MM.1S (cell line): ENCODE measurements around the gene TEX13D.

Experiments used
- DNase-seq: peaks from one replicate; pipeline ENCODE4 v3.0.0-alpha.2; 2015
- H2AFZ ChIP-seq: fragments of 300-600 bp; sonication (generic); 2 replicates; pipeline ENCODE4 v1.6.0; 2016; ENCODE audit warnings: antibody characterized with exemption, low read length
- H3F3A ChIP-seq: fragments of 300-600 bp; sonication (generic); 2 replicates; pipeline ENCODE4 v1.6.1; 2016; ENCODE audit warnings: mild to moderate bottlenecking, antibody characterized with exemption, low read length, moderate library complexity, mixed read lengths; ENCODE audit not compliant: insufficient read depth
- H3K27ac ChIP-seq: fragments of 300-600 bp; sonication (generic); 2 replicates; pipeline ENCODE4 v1.5.1; 2016; ENCODE audit warnings: mild to moderate bottlenecking, low read length
- H3K27me3 ChIP-seq: fragments of 300-600 bp; sonication (generic); replicated peaks from 2 replicates; pipeline ENCODE4 v1.6.0; 2016; ENCODE audit warnings: low read length; ENCODE audit not compliant: insufficient read depth
- H3K36me3 ChIP-seq: fragments of 300-600 bp; sonication (generic); replicated peaks from 2 replicates; pipeline ENCODE4 v1.6.1; 2016; ENCODE audit warnings: mild to moderate bottlenecking, low read length, mixed read lengths; ENCODE audit not compliant: insufficient read depth
- H3K4me1 ChIP-seq: fragments of 300-600 bp; sonication (generic); 2 replicates; pipeline ENCODE4 v1.6.1; 2016; ENCODE audit warnings: low read length, mixed read lengths
- H3K4me2 ChIP-seq: fragments of 300-600 bp; sonication (generic); 2 replicates; pipeline ENCODE4 v1.6.0; 2016; ENCODE audit warnings: low read depth, low read length
- H3K4me3 ChIP-seq: fragments of 300-600 bp; sonication (generic); 2 replicates; pipeline ENCODE4 v1.5.1; 2016; ENCODE audit warnings: low read length, mixed read lengths
- H3K79me2 ChIP-seq: fragments of 300-600 bp; sonication (generic); 2 replicates; pipeline ENCODE4 v1.6.1; 2016; ENCODE audit warnings: mixed run types, low read length, mixed read lengths
- H3K9ac ChIP-seq: fragments of 300-600 bp; sonication (generic); 2 replicates; pipeline ENCODE4 v1.6.1; 2016; ENCODE audit warnings: low read length, mixed read lengths
- H3K9me2 ChIP-seq: fragments of 300-600 bp; sonication (generic); replicated peaks from 2 replicates; pipeline ENCODE4 v1.6.1; 2016; ENCODE audit warnings: mild to moderate bottlenecking, low read length, mixed read lengths; ENCODE audit not compliant: insufficient read depth
- H3K9me3 ChIP-seq: fragments of 300-600 bp; sonication (generic); replicated peaks from 2 replicates; pipeline ENCODE4 v1.6.1; 2016; ENCODE audit warnings: mild to moderate bottlenecking, low read length, mixed read lengths; ENCODE audit not compliant: insufficient read depth
- H4K20me1 ChIP-seq: fragments of 300-600 bp; sonication (generic); 2 replicates; pipeline ENCODE4 v1.6.1; 2016; ENCODE audit warnings: mild to moderate bottlenecking, low read length, moderate library complexity, mixed read lengths; ENCODE audit not compliant: insufficient read depth
- EZH2 ChIP-seq: fragments of 300-600 bp; sonication (generic); optimal IDR thresholded peaks from 2 replicates; pipeline ENCODE3; 2017; ENCODE audit warnings: low read depth, mild to moderate bottlenecking, antibody characterized with exemption, low read length, mixed read lengths
- EZH2phosphoT487 ChIP-seq: fragments of 300-600 bp; sonication (generic); IDR thresholded peaks from 2 replicates; pipeline ENCODE4 v1.6.1; 2018; ENCODE audit warnings: antibody characterized with exemption, low read length
- TF ChIP-seq, protein P1 (sequence below): fragments of 300-600 bp; sonication (generic); IDR thresholded peaks from 2 replicates; pipeline ENCODE4 v1.5.1; 2016; ENCODE audit warnings: antibody characterized with exemption, low read length, mixed read lengths

TEX13D gene

DNA sequence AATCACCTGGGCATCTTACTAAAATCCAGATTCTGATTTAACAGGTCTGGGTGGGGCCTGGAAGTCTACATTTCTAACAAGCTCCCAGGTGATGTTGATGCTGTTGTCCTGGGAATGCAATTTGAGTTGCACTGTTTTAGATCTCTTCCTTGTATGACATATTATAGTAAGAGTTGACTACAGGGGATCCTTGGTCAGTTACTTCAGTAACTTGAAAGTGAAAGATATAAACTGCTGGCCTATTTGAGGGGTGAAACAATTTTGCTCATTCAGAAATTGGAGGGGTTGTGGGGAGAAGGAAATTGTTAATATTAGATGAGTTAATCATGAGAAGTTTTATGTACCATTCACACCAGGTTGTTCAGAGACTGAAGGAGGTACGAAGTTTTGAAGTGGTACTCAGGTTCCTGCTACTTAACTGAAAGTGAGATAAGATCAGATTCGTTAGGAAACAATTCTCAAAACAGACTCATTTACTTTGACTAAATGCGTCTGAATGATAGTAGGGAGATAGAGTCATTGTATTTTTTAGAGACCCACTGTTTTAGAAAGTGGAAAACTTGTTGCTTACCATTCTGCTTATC, 26.4 kb downstream of the TEX13D start:
- Histone ChIP-seq H3F3A (no peaks in the 10 kb centered on the region), H3K36me3 (no peaks in the 10 kb centered on the region)

DNA sequence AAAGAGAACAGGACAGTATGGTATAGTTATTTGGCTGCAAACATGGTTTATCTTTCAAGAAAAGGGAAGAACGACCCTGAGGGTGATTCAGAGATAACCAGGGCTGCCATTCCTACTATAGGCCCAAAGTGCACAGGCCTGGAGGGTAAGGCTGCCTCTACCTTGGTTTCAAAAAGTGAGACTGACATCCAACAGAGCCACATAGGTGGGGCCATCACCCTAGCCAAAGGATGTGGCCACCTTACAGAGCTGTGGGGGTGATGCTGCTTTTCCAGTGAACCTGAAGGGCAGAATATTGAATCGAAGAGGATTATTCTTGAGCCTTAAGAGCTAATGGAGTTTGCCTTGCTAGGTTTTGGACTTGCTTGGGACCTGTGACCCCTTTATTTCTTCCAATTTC, 29.6 kb downstream of the TEX13D start:
- TF ChIP-seq, protein P1, sequence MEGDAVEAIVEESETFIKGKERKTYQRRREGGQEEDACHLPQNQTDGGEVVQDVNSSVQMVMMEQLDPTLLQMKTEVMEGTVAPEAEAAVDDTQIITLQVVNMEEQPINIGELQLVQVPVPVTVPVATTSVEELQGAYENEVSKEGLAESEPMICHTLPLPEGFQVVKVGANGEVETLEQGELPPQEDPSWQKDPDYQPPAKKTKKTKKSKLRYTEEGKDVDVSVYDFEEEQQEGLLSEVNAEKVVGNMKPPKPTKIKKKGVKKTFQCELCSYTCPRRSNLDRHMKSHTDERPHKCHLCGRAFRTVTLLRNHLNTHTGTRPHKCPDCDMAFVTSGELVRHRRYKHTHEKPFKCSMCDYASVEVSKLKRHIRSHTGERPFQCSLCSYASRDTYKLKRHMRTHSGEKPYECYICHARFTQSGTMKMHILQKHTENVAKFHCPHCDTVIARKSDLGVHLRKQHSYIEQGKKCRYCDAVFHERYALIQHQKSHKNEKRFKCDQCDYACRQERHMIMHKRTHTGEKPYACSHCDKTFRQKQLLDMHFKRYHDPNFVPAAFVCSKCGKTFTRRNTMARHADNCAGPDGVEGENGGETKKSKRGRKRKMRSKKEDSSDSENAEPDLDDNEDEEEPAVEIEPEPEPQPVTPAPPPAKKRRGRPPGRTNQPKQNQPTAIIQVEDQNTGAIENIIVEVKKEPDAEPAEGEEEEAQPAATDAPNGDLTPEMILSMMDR: no peak
- TF ChIP-seq EZH2phosphoT487 (no peak), EZH2 (no peak)
- Histone ChIP-seq H3K9me3 (no peaks in the 10 kb centered on the region), H3K27ac (no peak overlapping the region), H3K36me3 (no peaks in the 10 kb centered on the region), H3K9ac (no peak overlapping the region), H3K4me2 (no peak overlapping the region), H3K9me2 (no peaks in the 10 kb centered on the region), H3F3A (no peaks in the 10 kb centered on the region), H3K4me1 (no peaks in the 10 kb centered on the region), H4K20me1 (no peaks in the 10 kb centered on the region), H2AFZ (no peak overlapping the region), H3K4me3 (no peak overlapping the region), H3K79me2 (no peaks in the 10 kb centered on the region), H3K27me3 (no peaks in the 10 kb centered on the region)
- no peak for DNase-seq

More for the DNA sequence above, 26.4 kb downstream of the TEX13D start:
- Histone ChIP-seq H3K9me2 (no peaks in the 10 kb centered on the region), H3K9me3 (no peaks in the 10 kb centered on the region), H3K79me2 (no peaks in the 10 kb centered on the region), H3K4me3 (no peak overlapping the region), H4K20me1 (no peaks in the 10 kb centered on the region), H3K9ac (no peak overlapping the region), H3K27ac (no peak overlapping the region), H3K4me2 (no peak overlapping the region), H3K4me1 (no peaks in the 10 kb centered on the region), H3K27me3 (no peaks in the 10 kb centered on the region), H2AFZ (no peak overlapping the region)
- TF ChIP-seq EZH2phosphoT487 (no peak), EZH2 (no peak)
- TF ChIP-seq, protein P1: no peak
- DNase-seq: no peak

DNA sequence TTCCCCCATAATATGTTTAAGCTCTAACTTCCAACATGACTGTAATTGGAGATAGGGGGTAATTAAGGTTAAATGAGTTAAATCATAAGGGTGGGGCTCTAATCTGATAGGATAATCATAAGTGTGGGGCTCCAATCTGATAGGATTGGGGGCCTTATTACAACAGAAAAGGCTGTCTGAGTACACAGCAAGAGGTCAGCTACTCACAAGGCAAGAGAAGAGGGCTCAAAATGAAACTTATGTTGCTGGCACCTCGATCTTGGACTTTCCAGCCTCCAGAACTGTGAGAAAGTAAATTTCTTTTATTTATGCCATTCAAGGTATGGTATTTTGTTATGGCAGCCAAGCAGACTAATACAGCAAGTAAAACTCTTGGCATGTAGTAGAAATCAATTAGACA, 30.3 kb downstream of the TEX13D start:
- Histone ChIP-seq H3K4me1 (no peaks in the 10 kb centered on the region), H3K27ac (no peak overlapping the region), H3K9me3 (no peaks in the 10 kb centered on the region), H3F3A (no peaks in the 10 kb centered on the region), H3K36me3 (no peaks in the 10 kb centered on the region), H2AFZ (no peak overlapping the region), H3K4me3 (no peak overlapping the region), H4K20me1 (no peaks in the 10 kb centered on the region), H3K9me2 (no peaks in the 10 kb centered on the region), H3K4me2 (no peak overlapping the region), H3K27me3 (no peaks in the 10 kb centered on the region), H3K9ac (no peak overlapping the region), H3K79me2 (no peaks in the 10 kb centered on the region)
- DNase-seq: no peak
- no peak for TF ChIP-seq EZH2phosphoT487
- TF ChIP-seq EZH2: no peak
- TF ChIP-seq, protein P1: no peak
